Small intestine (tissue), 7 donors: ENCODE measurements around the gene GPD2. TPM values are rescaled to one million over a fixed set of nuclear protein-coding genes. Genes with fewer than 3 reads are reported as not detected.
"Not testable (repeated sequence)": the region's sequence is repeated elsewhere in the genome, so short reads cannot be mapped to it uniquely, and the experiment has no call there.

ENCODE experiments used
- DNase-seq, 2 donors: peaks; one replicate each; pipeline versions ENCODE4 v3.0.0 to v3.0.0-alpha.2; 2013
- FAIRE-seq: peaks from 2 replicates; lab custom pipeline; 2012; peaks lifted over from hg19 to GRCh38; lab: Jason Lieb, UNC
- H3K27ac ChIP-seq, 3 donors: one replicate each; pipeline ENCODE4 v1.5.1; 2013; ENCODE audit warnings: low read length in 2 of 3, mild to moderate bottlenecking in 2 of 3, control low read depth in 1 of 3, inconsistent platforms in 1 of 3, low read depth in 1 of 3, moderate library complexity in 1 of 3
- H3K27me3 ChIP-seq, 3 donors: one replicate each; pipeline ENCODE4 v1.6.1; 2013; ENCODE audit warnings: low read length in 3 of 3, inconsistent platforms in 1 of 3; ENCODE audit not compliant: control insufficient read depth in 3 of 3, insufficient read depth in 3 of 3
- H3K36me3 ChIP-seq, 3 donors: one replicate each; pipeline ENCODE4 v1.6.1; 2013; ENCODE audit warnings: low read length in 3 of 3, inconsistent platforms in 1 of 3, low read depth in 1 of 3, mild to moderate bottlenecking in 1 of 3, moderate library complexity in 1 of 3; ENCODE audit not compliant: control insufficient read depth in 3 of 3, insufficient read depth in 2 of 3
- H3K4me1 ChIP-seq, 3 donors: one replicate each; pipeline ENCODE4 v1.6.1; 2013; ENCODE audit warnings: low read length in 2 of 3, inconsistent platforms in 1 of 3, low read depth in 1 of 3, mild to moderate bottlenecking in 1 of 3, moderate library complexity in 1 of 3; ENCODE audit not compliant: control insufficient read depth in 3 of 3, insufficient read depth in 2 of 3
- H3K4me3 ChIP-seq, 3 donors: one replicate each; pipeline ENCODE4 v1.5.1; 2013; ENCODE audit warnings: low read length in 3 of 3, control low read depth in 1 of 3, inconsistent platforms in 1 of 3, low read depth in 1 of 3, mild to moderate bottlenecking in 1 of 3, moderate library complexity in 1 of 3
- H3K9me3 ChIP-seq, 2 donors: one replicate each; pipeline ENCODE4 v1.6.1; 2013; ENCODE audit warnings: low read depth in 1 of 2, low read length in 1 of 2; ENCODE audit not compliant: control insufficient read depth in 2 of 2, insufficient read depth in 1 of 2
- WGBS, 3 donors: extraction: QIAGEN DNeasy Blood & Tissue Kit; methylation state at CpG; one replicate each; pipeline ENCODE4 v1.1.7; 2013; 5-methylcytosine and 5-hydroxymethylcytosine counted together
- polyA plus RNA-seq, 4 donors: library from polyadenylated mRNA; stranded (reverse) in 3 of 4; unstranded in 1 of 4; fragments of 200-250 nt in 3 of 4; fragments of 120-200 nt in 1 of 4; gene quantifications; one replicate each; pipeline versions ENCODE4 v1.2.1 to v1.2.3, GENCODE V29; 2013
- donor health status: healthy with polysubstance abuse.
- donor health status: control.
- donor health status: control.
- donor health status: Bipolar disorder and iron deficiency.
- donor health status: healthy.

GPD2 gene
- polyA plus RNA-seq, 4 donors, result 10.5 to 35.2 (median 13.7) TPM

DNA sequence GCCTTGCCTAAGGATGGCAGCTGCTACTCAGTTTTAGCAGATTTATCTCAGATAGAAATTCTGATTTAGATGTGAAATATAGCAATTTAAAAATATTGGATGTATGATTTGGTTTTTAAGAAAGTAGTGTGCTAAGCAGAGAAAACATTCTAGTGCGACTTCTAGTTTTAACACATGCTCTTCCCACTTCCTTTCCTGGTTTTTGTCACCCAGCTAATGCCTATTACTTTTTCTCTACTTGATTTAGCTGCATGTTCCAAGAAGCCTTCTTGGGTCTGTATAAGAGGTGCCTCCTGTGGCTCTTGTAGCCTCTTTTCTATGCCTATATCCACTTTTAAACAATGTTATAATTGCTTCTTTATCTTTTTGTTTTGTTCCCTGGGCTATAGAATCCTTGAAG lies 53.0 kb downstream of the GPD2 start:
- Histone ChIP-seq H3K27me3 (no peaks in the 10 kb centered on the region), H3K4me3 (no peak overlapping the region), H3K27ac (no peak overlapping the region), H3K9me3 (no peaks in the 10 kb centered on the region), H3K36me3 (no peaks in the 10 kb centered on the region), H3K4me1 (no peaks in the 10 kb centered on the region)
- FAIRE-seq (no peak), DNase-seq (no peak)
- 72 to 89% (median 76%) methylated on average over 1 of the region's 1 CpG for WGBS, 3 donors

DNA sequence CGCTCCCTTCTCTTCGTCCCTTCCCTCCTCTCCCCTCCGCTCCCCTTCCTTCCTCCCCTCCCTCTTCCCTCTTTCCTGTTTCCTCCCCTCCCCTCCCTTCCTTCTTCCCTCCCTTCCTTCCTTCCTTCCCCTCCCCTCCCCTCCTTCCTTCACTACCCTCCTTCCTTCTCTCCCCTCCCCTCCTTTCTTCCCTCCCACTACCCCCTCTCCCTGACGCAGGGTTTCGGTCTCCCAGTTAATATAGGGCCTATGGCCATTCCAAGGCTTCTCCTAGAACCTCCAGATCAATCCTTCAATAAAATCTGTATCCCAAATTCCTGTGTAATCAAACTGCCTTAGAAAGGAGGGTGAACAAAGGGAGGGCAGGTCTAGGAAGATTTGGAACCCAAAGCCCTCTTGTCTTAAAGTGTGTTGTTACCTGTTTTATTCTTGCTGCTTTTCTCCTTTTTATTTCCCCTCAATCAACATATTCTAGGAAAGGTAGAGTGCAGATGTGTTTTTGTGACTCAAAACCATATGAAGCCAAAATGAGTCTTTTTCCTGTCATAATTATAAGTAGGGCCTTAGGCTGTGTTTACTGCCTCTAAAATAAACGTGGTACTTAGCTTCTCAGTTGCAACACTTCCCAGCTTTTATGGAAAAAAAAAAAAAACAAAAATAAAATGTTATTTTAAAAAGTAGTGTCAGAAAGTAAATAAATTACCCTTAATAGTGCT lies 53.7 kb downstream of the GPD2 start:
- Histone ChIP-seq H3K27me3 (no peaks in the 10 kb centered on the region), H3K9me3 (no peaks in the 10 kb centered on the region), H3K36me3 (no peaks in the 10 kb centered on the region), H3K4me3 (no peak overlapping the region), H3K4me1 (no peaks in the 10 kb centered on the region), H3K27ac (no peak overlapping the region)
- DNase-seq (no peak), FAIRE-seq (no peak)
- 69 to 77% (median 75%) methylated on average over 5 of the region's 6 CpGs for WGBS, 3 donors

DNA sequence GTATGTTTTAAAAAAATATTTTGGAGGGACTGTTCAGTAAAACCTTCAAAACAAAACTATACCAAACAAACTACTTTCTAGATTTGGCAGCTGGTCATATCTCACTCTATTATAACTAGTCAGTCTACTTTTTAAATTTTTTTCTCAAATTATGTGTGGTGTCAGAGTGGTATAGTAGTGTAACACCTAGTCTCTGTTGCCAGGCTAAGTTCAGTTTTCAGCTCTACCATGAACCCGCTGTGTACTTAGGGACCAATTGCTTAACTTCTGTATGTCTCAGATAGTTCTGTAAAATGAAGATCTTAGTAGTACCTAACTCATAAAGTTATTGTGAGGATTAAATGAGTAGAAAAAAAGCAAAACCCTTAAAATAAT lies 54.3 kb downstream of the GPD2 start:
- WGBS, 3 donors, result 89 to 100% (median 97%) methylated on average over 1 of the region's 1 CpG
- DNase-seq (no peak), FAIRE-seq (no peak)
- H3K4me1 ChIP-seq, result no peaks in the 10 kb centered on the region
- no peaks in the 10 kb centered on the region for H3K27me3 ChIP-seq
- no peaks in the 10 kb centered on the region for H3K9me3 ChIP-seq
- no peaks in the 10 kb centered on the region for H3K36me3 ChIP-seq
- no peak overlapping the region for H3K27ac ChIP-seq
- no peak overlapping the region for H3K4me3 ChIP-seq

DNA sequence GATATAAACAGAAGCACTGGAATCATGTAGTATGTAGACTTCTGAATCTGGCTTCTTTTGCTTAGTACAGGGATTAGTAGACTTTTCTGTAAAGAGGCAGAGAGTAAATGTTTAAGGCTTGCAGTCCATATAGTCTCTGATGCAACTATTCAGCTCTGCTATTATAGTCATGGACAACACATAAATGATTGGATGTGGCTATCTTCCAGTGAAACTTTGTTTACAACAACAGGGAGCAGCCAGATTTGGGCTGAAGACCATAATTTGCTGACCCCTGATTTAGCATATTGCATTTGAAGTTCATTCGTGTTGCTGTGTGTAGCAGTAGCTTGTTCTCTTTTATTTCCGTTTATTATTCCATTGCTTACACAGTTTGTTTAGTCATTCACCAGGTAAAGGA lies 55.0 kb downstream of the GPD2 start:
- DNase-seq, result no peak
- WGBS, 3 donors, result 71 to 86% (median 85%) methylated on average over 2 of the region's 2 CpGs
- Histone ChIP-seq H3K4me1 (no peaks in the 10 kb centered on the region), H3K27ac (no peak overlapping the region), H3K36me3 (no peaks in the 10 kb centered on the region), H3K27me3 (no peaks in the 10 kb centered on the region), H3K9me3 (no peaks in the 10 kb centered on the region), H3K4me3 (no peak overlapping the region)
- no peak for FAIRE-seq

DNA sequence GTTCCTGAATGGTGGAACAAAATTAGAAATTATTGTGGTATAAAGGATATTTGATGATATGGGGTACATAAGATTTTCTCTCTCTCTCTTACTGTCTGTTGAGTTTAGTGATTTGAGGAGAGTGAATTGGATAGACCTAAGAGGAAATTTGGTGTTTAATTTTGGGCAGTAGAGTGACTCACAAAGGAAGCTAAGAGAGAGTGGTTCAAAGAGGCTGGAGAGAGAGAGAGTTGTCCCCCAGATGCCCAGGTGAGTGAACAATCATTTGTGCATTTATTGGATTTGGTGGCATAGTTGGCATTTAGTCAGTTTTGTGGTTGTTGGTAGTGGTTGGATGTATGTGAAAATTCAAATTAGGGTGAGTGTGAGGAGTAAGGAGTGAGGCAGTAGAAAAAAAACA lies 56.8 kb downstream of the GPD2 start:
- Histone ChIP-seq H3K27ac (no peak overlapping the region), H3K9me3 (no peaks in the 10 kb centered on the region), H3K4me1 (no peaks in the 10 kb centered on the region), H3K27me3 (no peaks in the 10 kb centered on the region), H3K36me3 (peaks cover 0 to 5% (median 0%) of the 10 kb centered on the region in 3 donors), H3K4me3 (no peak overlapping the region)
- DNase-seq (no peak), FAIRE-seq (no peak)

DNA sequence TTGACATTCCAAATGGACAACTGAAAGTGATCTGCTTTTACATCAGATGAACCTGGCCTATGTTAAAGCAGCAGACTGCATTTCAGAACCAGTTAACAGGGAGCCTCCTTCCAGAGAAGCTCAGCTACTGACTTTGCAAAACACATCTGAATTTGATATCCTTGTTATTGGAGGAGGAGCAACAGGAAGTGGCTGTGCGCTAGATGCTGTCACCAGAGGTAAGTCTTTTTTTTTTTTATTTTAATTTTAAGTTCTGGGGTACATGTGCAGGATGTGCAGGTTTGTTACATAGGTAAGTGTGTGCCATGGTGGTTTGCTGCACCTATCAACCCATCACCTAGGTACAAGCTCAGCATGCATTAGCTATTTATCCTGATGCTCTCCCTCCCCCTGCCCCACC lies 59.8 kb downstream of the GPD2 start:
- not testable (repeated sequence) for DNase-seq, H3K4me3 ChIP-seq, H3K36me3 ChIP-seq, H3K9me3 ChIP-seq, H3K4me1 ChIP-seq, H3K27ac ChIP-seq, H3K27me3 ChIP-seq, FAIRE-seq
- 79 to 96% (median 90%) methylated on average over 1 of the region's 1 CpG for WGBS, 3 donors

DNA sequence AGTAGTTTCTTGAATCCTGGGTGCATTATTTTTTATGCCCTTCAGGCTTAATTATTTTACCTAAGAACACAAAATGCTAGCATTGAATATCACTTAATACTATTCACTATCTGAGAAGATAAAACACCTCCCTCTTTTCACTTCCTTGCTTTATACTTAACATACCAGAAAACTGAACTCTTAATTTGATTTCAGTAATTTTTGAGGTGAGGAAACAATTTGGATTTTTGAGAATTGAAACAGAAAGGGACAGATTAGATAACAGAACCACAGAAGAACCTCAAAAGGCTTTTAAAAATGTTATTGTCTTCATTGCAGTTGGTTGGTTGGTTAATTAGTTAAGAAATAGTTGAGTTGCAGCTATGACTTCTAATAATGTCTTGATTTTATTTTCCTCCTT lies 69.5 kb downstream of the GPD2 start:
- Histone ChIP-seq H3K4me1 (no peaks in the 10 kb centered on the region), H3K36me3 (no peaks in the 10 kb centered on the region), H3K27me3 (no peaks in the 10 kb centered on the region), H3K27ac (no peak overlapping the region), H3K4me3 (no peak overlapping the region), H3K9me3 (no peaks in the 10 kb centered on the region)
- DNase-seq (no peak), FAIRE-seq (no peak)

DNA sequence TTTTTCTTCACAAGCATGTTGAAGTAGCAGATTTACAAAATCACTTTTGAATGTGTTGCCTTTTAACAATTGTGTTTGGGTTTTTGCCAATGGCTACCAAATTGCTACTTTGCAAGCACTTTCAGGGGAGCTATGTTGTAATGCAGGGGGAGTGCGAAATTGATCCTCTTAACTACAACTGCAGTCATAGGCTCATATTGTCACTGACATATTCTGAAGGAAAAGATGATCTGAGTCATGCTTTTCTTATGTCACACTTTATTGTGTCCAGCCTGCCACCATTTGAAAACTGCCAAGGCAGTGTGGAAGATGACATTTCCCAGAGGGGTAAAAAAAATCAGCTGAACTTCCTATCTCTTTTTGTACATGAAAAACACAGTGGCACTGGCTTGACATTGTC lies 74.9 kb downstream of the GPD2 start:
- no peak overlapping the region for H3K27ac ChIP-seq
- peaks cover 3% of the 10 kb centered on the region in 3 donors for H3K36me3 ChIP-seq
- no peak for FAIRE-seq
- H3K4me1 ChIP-seq, result no peaks in the 10 kb centered on the region
- no peaks in the 10 kb centered on the region for H3K27me3 ChIP-seq
- 90 to 100% (median 96%) methylated on average over 1 of the region's 1 CpG for WGBS, 3 donors
- H3K9me3 ChIP-seq, result no peaks in the 10 kb centered on the region
- no peak for DNase-seq
- no peak overlapping the region for H3K4me3 ChIP-seq

DNA sequence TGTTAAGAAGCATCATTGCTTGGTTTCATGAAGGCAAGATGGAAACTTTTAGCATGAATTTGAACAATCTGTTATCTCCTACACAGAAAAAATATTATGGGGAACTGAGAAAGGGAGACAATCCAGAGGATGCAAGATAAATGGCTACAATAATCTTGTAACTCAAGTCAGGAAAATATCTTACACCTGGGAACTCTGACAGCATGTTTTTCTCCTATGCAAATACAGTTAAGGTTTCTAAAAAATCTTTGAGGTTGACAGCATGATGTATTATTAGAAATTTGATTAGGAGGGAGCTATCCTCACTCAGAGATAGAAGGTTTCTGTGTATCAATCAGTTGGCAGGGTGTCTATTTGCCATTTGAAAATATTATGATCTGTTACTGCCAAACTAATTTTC lies 75.6 kb downstream of the GPD2 start:
- H3K36me3 ChIP-seq, result peaks cover 3 to 5% (median 3%) of the 10 kb centered on the region in 3 donors
- no peak overlapping the region for H3K27ac ChIP-seq
- no peaks in the 10 kb centered on the region for H3K27me3 ChIP-seq
- H3K4me3 ChIP-seq, result no peak overlapping the region
- H3K9me3 ChIP-seq, result no peaks in the 10 kb centered on the region
- H3K4me1 ChIP-seq, result no peaks in the 10 kb centered on the region
- no peak for FAIRE-seq
- no peak for DNase-seq
